ENCODE measurements around the gene ZNF492.
A peak's percentile ranks its signal among the peaks of the same experiment; 100 is the strongest.
"Not testable (repeated sequence)": the region's sequence is repeated elsewhere in the genome, so short reads cannot be mapped to it uniquely, and the experiment has no call there.

ZNF492 gene

GRCh38 chr19:22633706-22634449, at the start of gene ZNF492:
Gene ZNF492 (plus strand): TSS chr19:22634324. CDS start chr19:22653400, 19,076 bp downstream.
- H3K4me1 ChIP-seq, H3K27me3 ChIP-seq, H4K20me1 ChIP-seq: not testable (repeated sequence)
- H3K4me2 ChIP-seq = peak within 1 kb of the TSS; percentile 53 to 73 (median 66)
- peak within 1 kb of the TSS; percentile 65 to 79 (median 72) for H3K4me3 ChIP-seq
- peaks cover 46 to 83% (median 70%) of the 10 kb centered on the region in 11 experiments for H3K9me3 ChIP-seq (replicated peaks in 1 of 11)
- peak within 1 kb of the TSS; percentile 67 to 85 (median 81) for H3K9ac ChIP-seq
- H3K27ac ChIP-seq = peak within 1 kb of the TSS in 10 of 11 experiments; percentile 49 to 79 (median 77); a peak in 19 of 22 replicates
- peaks cover 0 to 32% (median 13%) of the 10 kb centered on the region in 11 experiments; a peak in 11 of 22 replicates for H3K36me3 ChIP-seq

- H3K9ac ChIP-seq = no peak overlapping the region
- H3K4me3 ChIP-seq = no peak overlapping the region
- no peak overlapping the region for H3K27ac ChIP-seq
- no peaks in the 10 kb centered on the region for H3K4me1 ChIP-seq
- peaks cover 15 to 52% (median 32%) of the 10 kb centered on the region in 11 experiments for H3K9me3 ChIP-seq (replicated peaks in 1 of 11)
- TF ChIP-seq Cebpa-rat (IDR thresholded peaks at IDR 0.05) = no peak
- H3K36me3 ChIP-seq = no peaks in the 10 kb centered on the region
- no peaks in the 10 kb centered on the region for H3K27me3 ChIP-seq
- H4K20me1 ChIP-seq = no peaks in the 10 kb centered on the region
- no peak overlapping the region for H3K4me2 ChIP-seq
Measured at GRCh38 chr19:22595422-22595821, 38.7 kb upstream of the ZNF492 start.

- Histone ChIP-seq H3K4me1 (no peaks in the 10 kb centered on the region), H3K27me3 (no peaks in the 10 kb centered on the region), H3K9me3 (replicated peaks in 1 of 11) (peaks cover 20 to 57% (median 37%) of the 10 kb centered on the region in 11 experiments), H3K9ac (no peak overlapping the region), H4K20me1 (no peaks in the 10 kb centered on the region), H3K36me3 (no peaks in the 10 kb centered on the region), H3K4me3 (no peak overlapping the region), H3K27ac (no peak overlapping the region), H3K4me2 (no peak overlapping the region)
- TF ChIP-seq Cebpa-rat (IDR thresholded peaks at IDR 0.05) = no peak
Measured at GRCh38 chr19:22595918-22596341, 38.2 kb upstream of the ZNF492 start.

- Histone ChIP-seq H3K27me3 (no peaks in the 10 kb centered on the region), H3K9ac (no peak overlapping the region), H3K4me2 (no peak overlapping the region), H3K36me3 (no peaks in the 10 kb centered on the region), H3K4me1 (no peaks in the 10 kb centered on the region), H3K27ac (no peak overlapping the region), H3K4me3 (no peak overlapping the region), H3K9me3 (replicated peaks in 1 of 11) (peaks cover 5 to 70% (median 43%) of the 10 kb centered on the region in 11 experiments), H4K20me1 (no peaks in the 10 kb centered on the region)
- TF ChIP-seq Cebpa-rat (IDR thresholded peaks at IDR 0.05) = no peak
Measured at GRCh38 chr19:22600690-22601648, 33.2 kb upstream of the ZNF492 start.

GRCh38 chr19:22601906-22602630, 32.1 kb upstream of the ZNF492 start:
- Histone ChIP-seq H3K27ac (no peak overlapping the region), H3K9me3 (replicated peaks in 1 of 11) (peaks cover 0 to 64% (median 33%) of the 10 kb centered on the region in 11 experiments; a peak in 17 of 22 replicates)

GRCh38 chr19:22602631-22603272, 31.4 kb upstream of the ZNF492 start:
- Histone ChIP-seq H3K9me3 (replicated peaks in 1 of 11) (peaks cover 0 to 57% (median 29%) of the 10 kb centered on the region in 11 experiments; a peak in 17 of 22 replicates), H3K27ac (no peak overlapping the region), H3K4me3 (no peak overlapping the region), H3K27me3 (no peaks in the 10 kb centered on the region), H4K20me1 (no peaks in the 10 kb centered on the region), H3K36me3 (no peaks in the 10 kb centered on the region), H3K4me1 (no peaks in the 10 kb centered on the region), H3K4me2 (no peak overlapping the region), H3K9ac (no peak overlapping the region)
- TF ChIP-seq Cebpa-rat (IDR thresholded peaks at IDR 0.05) = no peak

More at GRCh38 chr19:22601906-22602630, 32.1 kb upstream of the ZNF492 start:
- Histone ChIP-seq H3K36me3 (no peaks in the 10 kb centered on the region), H3K4me2 (no peak overlapping the region), H3K9ac (no peak overlapping the region), H3K27me3 (no peaks in the 10 kb centered on the region), H3K4me1 (no peaks in the 10 kb centered on the region), H4K20me1 (no peaks in the 10 kb centered on the region), H3K4me3 (no peak overlapping the region)
- TF ChIP-seq Cebpa-rat (IDR thresholded peaks at IDR 0.05) = no peak

GRCh38 chr19:22603518-22604440, 30.3 kb upstream of the ZNF492 start:
- no peaks in the 10 kb centered on the region for H3K36me3 ChIP-seq
- H3K9ac ChIP-seq = no peak overlapping the region
- no peaks in the 10 kb centered on the region for H3K4me1 ChIP-seq
- no peak overlapping the region for H3K4me2 ChIP-seq
- no peak overlapping the region for H3K27ac ChIP-seq
- no peaks in the 10 kb centered on the region for H3K27me3 ChIP-seq
- no peaks in the 10 kb centered on the region for H4K20me1 ChIP-seq
- H3K4me3 ChIP-seq = no peak overlapping the region
- TF ChIP-seq Cebpa-rat (IDR thresholded peaks at IDR 0.05) = no peak
- peaks cover 0 to 57% (median 24%) of the 10 kb centered on the region in 11 experiments; a peak in 15 of 22 replicates for H3K9me3 ChIP-seq (replicated peaks in 1 of 11)
